K562 treated with DMSO at 1 percent for 48 hours (cell line): ENCODE data around the gene WDR54. TPM values are rescaled to one million over a fixed set of nuclear protein-coding genes. Genes with fewer than 3 reads are reported as not detected.

Experiments
- total RNA-seq: library from RNA; unstranded; fragments of 300-600 nt; gene quantifications from 2 replicates; pipeline ENCODE4 v1.2.3, GENCODE V29; 2022; ENCODE audit warnings: low replicate concordance; ENCODE audit errors: extremely low read depth

The WDR54 gene, protein sequence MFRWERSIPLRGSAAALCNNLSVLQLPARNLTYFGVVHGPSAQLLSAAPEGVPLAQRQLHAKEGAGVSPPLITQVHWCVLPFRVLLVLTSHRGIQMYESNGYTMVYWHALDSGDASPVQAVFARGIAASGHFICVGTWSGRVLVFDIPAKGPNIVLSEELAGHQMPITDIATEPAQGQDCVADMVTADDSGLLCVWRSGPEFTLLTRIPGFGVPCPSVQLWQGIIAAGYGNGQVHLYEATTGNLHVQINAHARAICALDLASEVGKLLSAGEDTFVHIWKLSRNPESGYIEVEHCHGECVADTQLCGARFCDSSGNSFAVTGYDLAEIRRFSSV
- not detected in 2 replicates for total RNA-seq

DNA sequence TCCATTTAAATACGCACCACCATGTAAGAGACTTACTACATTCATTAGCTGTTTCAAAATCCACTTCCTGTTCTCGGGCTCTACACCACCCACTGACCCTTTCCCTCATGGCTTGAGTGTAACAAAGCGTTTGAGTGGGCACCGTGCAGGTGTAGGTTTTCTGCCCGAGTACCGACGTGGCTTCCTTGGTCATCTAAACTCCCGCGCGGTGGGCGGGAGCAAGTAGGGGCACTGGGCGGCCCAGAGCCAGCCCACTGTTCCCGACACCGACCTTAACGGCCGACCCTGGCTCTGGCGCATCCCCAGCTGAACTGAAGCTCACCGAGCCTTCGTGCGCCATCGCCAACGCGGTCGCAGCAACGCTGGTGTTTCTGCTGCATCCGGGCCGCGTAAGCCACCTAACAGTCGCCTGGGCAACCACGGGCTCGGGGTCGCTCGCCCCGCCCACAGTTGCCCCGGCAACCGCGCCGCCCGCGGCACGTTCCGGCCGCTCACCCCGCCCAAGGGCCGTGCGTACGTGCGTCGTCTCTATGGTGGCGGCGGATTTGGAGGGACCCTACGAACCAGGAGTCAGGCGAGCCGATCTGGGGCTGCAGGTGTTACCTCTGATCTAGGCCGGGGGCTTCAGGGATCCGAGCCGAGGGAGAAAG, at the start of gene WDR54, which contains the start of gene C2orf81:
WDR54 (plus strand) TSS at position 510 of the 650 bp plus-strand sequence. CDS start 424 bp downstream, outside the sequence.
C2orf81 (minus strand) TSS at position 399 of the 650 bp plus-strand sequence; CDS start at position 340, 59 bp downstream.

DNA sequence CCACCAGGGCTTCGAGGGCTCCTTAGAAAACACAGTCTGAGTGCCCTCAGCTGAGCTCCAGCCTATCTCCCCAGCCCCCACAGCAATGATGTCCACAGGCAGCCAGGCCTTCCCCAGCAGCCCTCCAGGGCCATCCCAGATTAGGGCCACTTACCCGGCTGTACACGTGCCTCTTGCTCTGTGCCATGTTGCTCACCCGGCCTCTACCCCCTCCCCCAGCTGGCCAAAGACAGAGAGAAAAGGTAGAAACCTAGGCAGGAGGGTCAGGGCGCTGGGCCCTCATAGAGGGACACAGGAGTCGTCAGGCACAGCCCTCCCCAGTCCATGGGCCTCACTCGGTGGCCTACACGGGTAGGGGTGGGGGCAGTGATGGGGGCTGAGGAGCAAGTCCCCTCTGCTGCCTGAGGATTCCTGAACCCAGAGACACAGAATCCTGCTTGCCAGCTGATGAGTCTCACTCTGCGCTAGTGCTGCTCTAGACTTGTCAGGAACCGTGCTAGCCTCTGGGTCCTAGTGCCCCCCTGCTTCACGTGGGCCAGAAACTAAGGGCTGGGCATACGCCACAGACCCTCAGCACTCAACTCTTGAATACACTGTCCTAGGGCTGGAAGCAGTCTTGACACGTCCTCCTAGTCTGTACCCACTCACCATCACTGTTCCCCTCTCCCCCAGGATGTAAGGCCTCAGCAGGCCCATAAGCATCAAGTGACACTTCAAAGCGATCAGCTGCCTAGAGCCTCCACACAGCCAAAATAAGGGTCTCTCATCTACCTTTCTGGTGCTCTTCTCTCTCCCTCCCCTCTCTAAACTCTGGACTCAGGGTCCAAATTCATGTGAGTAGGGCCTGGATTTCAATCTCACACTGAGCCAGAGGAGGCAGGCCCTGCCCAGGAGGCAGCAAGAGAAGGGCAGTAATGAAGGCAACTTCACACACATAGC, 41.4 kb upstream of the WDR54 start, which contains the start of gene DCTN1:
DCTN1 (minus strand) TSS at position 461 of the 939 bp plus-strand sequence; CDS start at position 187, 274 bp downstream.

DNA sequence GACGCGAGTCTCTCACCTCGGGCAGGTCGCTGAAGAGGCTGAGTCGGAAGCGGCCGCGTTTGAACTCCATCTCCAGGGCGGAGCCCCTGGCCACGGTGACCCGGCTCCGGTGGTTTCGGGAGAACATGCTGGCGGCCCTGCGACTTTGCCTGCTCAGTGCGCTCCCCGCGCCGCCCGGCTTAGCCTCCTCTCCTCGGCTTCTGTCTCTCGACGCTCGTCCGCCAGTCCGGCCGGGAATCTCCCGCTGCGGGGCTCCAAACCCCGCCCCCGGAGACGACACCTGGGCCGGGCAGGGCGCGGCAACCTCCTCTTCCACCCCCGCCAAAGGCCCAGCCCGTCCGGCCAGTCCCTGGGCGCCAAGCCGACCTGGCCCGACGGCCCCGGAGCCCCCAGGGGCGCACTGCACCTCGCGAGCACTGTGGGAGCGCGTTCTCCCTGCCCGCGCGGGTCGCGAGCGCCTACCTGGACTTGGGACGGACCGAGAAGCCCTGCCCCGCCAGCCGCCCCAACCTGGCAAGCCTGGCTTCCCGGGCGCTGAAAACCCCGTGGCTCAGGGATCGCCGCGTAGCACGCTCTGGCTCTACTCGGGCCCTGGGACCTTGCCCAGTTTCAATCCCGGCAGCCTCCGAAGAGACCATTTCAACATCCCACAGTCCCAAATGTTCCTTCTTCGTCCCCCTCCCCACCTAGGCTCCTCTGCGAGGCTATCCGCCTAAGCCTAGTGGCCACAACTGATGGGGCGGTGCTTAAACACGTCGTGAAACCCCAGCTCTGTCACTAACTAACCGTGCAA, 20.4 kb downstream of the WDR54 start, which contains the start of gene RTKN:
RTKN (minus strand) TSS at position 248 of the 793 bp plus-strand sequence; CDS start at position 127, 121 bp downstream.

DNA sequence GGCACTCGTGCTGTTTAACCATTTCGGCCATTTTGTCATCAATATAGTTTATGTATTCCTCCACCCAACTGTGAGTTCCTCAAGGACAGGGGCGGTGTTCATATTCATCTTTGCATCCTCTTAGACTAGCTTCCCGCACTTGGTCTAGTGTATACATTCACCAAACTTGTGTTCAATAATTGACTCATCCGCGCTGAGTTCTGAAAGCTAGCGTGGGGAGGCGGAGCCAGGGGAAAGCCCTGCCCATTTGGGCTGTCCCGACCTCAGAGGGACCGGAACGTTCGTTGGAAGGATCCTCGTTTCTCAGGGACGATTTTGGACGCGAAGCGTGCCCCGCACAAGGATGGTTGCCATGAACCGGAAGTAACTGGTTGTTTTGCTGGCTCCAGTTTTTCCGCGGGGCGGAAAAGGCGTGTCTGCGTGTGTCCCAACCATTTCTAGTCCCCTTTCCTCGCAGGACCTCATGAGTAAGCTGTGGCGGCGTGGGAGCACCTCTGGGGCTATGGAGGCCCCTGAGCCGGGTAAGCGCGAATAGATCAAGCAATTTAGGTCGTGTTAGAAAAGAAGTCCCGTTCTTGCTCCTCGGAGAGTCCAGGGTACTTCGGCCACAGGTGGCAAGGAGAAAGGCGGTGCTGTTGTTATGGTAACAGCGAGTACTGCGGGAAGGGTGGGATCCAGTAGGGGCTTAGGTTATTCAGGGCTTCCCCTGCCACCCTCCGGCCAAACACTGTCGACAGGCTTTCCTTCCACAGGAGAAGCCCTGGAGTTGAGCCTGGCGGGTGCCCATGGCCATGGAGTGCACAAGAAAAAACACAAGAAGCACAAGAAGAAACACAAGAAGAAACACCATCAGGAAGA, 33.4 kb downstream of the WDR54 start, which contains the start of gene INO80B:
INO80B (plus strand) TSS at position 434 of the 858 bp plus-strand sequence; CDS start at position 464, 30 bp downstream.

DNA sequence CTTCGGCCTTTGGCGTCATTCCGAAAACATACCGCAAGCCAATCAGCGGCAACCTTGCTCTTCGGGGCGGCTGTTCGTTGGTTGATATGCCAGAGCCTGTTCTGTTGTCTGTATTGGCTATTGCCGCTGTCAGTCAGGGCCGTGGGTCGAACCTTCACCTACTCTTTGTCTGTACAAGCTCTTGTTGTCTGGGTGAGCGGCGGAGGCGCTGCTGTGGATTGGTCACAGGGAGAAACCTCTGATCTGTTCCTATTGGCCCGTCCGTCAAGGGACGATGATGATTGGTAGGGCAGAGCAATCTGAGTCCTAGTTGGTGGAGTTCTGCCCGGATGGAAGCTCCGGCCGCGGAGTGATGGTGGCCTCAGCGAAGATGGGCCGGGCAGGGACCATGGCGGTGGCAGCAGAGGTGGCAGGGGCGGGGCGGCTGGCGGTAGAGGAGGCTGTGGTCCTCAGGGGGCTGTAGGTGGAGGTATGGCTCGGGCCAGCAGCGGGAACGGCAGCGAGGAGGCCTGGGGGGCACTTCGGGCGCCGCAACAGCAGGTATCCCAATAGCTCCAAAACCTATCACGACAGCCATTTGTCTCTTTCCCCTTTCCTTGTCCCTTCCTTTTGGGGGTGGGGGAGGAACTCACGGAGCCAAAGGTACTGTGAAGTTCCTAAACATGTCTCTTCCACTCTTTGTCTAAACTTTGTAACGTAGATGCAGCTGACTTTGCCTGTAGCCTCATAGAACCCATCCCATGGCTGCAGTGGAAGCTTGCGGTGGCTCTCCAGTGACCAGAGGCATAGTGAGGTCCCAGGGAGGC, 36.8 kb downstream of the WDR54 start, which contains the start of gene WBP1:
WBP1 (plus strand) TSS at position 307 of the 806 bp plus-strand sequence; CDS start at position 472, 165 bp downstream.

DNA sequence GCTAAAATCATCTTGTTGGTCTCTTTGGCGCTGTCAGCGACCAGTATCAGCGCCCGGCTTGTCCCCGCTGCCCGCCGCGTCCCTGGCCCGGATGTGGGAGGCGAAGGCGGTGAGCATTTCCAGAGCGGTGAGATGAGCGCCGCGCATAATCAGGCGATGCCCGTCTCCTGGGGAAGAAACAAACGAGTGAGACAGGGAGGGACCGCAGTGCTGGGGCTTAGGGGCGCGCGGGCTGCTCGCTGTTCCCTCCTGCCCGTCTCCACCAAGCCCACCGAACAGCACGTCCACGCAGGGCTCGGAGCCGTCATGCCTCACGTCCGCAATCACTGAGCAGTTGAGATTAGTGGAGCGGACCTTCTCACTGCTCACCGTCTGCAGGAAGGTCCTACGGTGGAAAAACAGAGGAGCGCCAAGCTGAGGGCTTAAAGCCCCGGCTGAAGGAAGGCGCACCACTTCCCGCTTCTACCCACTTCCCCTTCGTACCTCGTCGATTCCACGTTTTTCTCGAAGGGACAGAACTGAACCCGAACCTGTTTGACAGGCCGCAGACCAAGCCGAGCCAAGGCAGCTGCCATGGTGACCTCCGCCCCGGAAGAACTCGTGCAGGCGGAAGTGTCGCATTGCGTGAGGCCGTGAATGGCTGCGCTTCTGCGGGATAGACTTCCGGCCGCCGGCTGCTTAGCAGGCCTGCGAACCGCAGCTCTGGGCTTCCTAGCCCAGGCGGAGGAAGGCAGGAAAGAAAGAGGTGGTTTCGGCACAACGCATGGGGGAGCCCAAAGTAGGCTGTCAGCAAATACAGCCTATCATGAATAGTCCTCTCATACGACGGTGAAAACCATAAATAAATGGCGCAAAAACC, 50.8 kb downstream of the WDR54 start, which contains the start of gene MRPL53:
MRPL53 (minus strand) TSS at position 595 of the 859 bp plus-strand sequence; CDS start at position 575, 20 bp downstream.

Other genes with a start within 250 kb of the WDR54 start
- gene MOB1A, start 242.9 kb upstream of the WDR54 start, total RNA-seq, result not detected in 2 replicates
- gene MTHFD2, start 223.1 kb upstream of the WDR54 start, total RNA-seq, result not detected in 2 replicates
- not detected in 2 replicates for gene SLC4A5, start 78.3 kb upstream of the WDR54 start, total RNA-seq
- gene DCTN1, start 41.4 kb upstream of the WDR54 start, total RNA-seq, result 86.7 TPM in 1 of 2 replicates, not detected in the other
- not detected in 2 replicates for gene C2orf81, start 111 bp upstream of the WDR54 start, total RNA-seq
- gene RTKN, start 20.2 kb downstream of the WDR54 start, total RNA-seq, result not detected in 2 replicates
- gene INO80B, start 33.4 kb downstream of the WDR54 start, total RNA-seq, result not detected in 2 replicates
- gene WBP1, start 36.7 kb downstream of the WDR54 start, total RNA-seq, result not detected in 2 replicates
- 308 TPM in 1 of 2 replicates, not detected in the other for gene MOGS, start 43.7 kb downstream of the WDR54 start, total RNA-seq
- not detected in 2 replicates for gene MRPL53, start 51.0 kb downstream of the WDR54 start, total RNA-seq
- gene CCDC142, start 61.3 kb downstream of the WDR54 start, total RNA-seq, result not detected in 2 replicates
- gene TTC31, start 61.4 kb downstream of the WDR54 start, total RNA-seq, result not detected in 2 replicates
- gene LBX2, start 77.9 kb downstream of the WDR54 start, total RNA-seq, result not detected in 2 replicates
- gene PCGF1, start 86.0 kb downstream of the WDR54 start, total RNA-seq, result not detected in 2 replicates
- not detected in 2 replicates for gene TLX2, start 92.7 kb downstream of the WDR54 start, total RNA-seq
- not detected in 2 replicates for gene DQX1, start 104.5 kb downstream of the WDR54 start, total RNA-seq
- gene AUP1, start 108.0 kb downstream of the WDR54 start, total RNA-seq, result not detected in 2 replicates
- gene HTRA2, start 108.2 kb downstream of the WDR54 start, total RNA-seq, result not detected in 2 replicates
- gene LOXL3, start 132.2 kb downstream of the WDR54 start, total RNA-seq, result not detected in 2 replicates
- not detected in 2 replicates for gene DOK1, start 133.0 kb downstream of the WDR54 start, total RNA-seq
- gene M1AP, start 226.6 kb downstream of the WDR54 start, total RNA-seq, result not detected in 2 replicates
- gene SEMA4F, start 232.5 kb downstream of the WDR54 start, total RNA-seq, result not detected in 2 replicates